Measurements from ENCODE around the gene SYT6.

Gene SYT6

GRCh38 chr1:114116086-114116485 is 37.6 kb downstream of the SYT6 start:
- DNase-seq: no peak

- no peak for DNase-seq
These were observed 39.2 kb downstream of the SYT6 start for GRCh38 chr1:114114185-114115094.

- no peak for DNase-seq
These were observed 40.1 kb downstream of the SYT6 start for GRCh38 chr1:114113411-114114184.

- DNase-seq: no peak
These were observed 40.9 kb downstream of the SYT6 start for GRCh38 chr1:114112775-114113174.

GRCh38 chr1:114111731-114112641 is 41.7 kb downstream of the SYT6 start:
- DNase-seq: no peak

- DNase-seq: no peak
These were observed 43.7 kb downstream of the SYT6 start for GRCh38 chr1:114109981-114110380.

- DNase-seq: no peak
These were observed 44.9 kb downstream of the SYT6 start for GRCh38 chr1:114108751-114109255.

- no peak for DNase-seq
These were observed 45.9 kb downstream of the SYT6 start for GRCh38 chr1:114107474-114108435.

GRCh38 chr1:114105421-114105979 is 48.2 kb downstream of the SYT6 start:
- no peak for DNase-seq

- DNase-seq: no peak
These were observed 48.7 kb downstream of the SYT6 start for GRCh38 chr1:114104949-114105348.

GRCh38 chr1:114103992-114104391 is 49.7 kb downstream of the SYT6 start:
- no peak for DNase-seq

- DNase-seq: no peak
These were observed 51.5 kb downstream of the SYT6 start for GRCh38 chr1:114102136-114102535.

- DNase-seq: no peak
These were observed 53.5 kb downstream of the SYT6 start for GRCh38 chr1:114100148-114100547.

- DNase-seq: no peak
These were observed 54.4 kb downstream of the SYT6 start for GRCh38 chr1:114099268-114099667.

GRCh38 chr1:114097109-114097508 is 56.6 kb downstream of the SYT6 start:
- DNase-seq: no peak

GRCh38 chr1:114094675-114095074 is 59.0 kb downstream of the SYT6 start:
- DNase-seq: no peak

- no peak for DNase-seq
These were observed 59.4 kb downstream of the SYT6 start for GRCh38 chr1:114094363-114094634.

- no peak for DNase-seq
These were observed 59.9 kb downstream of the SYT6 start for GRCh38 chr1:114093624-114094362.

GRCh38 chr1:114092186-114093062 is 61.2 kb downstream of the SYT6 start:
- DNase-seq: no peak

GRCh38 chr1:114091711-114092110 is 62.0 kb downstream of the SYT6 start:
- DNase-seq: no peak
